Measurements from ENCODE around the gene ST3GAL4.
"Not testable (repeated sequence)": the region's sequence is repeated elsewhere in the genome, so short reads cannot be mapped to it uniquely, and the experiment has no call there.

Gene ST3GAL4

GRCh38 chr11:126355324-126355925 is at the start of gene ST3GAL4:
Gene ST3GAL4, plus strand, starts transcription at chr11:126355686. Its CDS starts 50,470 bp downstream, at chr11:126406156.
- DNase-seq = peak; percentile 87

GRCh38 chr11:126305699-126306098 is 49.8 kb upstream of the ST3GAL4 start:
- DNase-seq = no peak

GRCh38 chr11:126307706-126308105 is 47.8 kb upstream of the ST3GAL4 start:
- DNase-seq = no peak

GRCh38 chr11:126308271-126308671 is 47.2 kb upstream of the ST3GAL4 start:
- no peak for DNase-seq

DNA sequence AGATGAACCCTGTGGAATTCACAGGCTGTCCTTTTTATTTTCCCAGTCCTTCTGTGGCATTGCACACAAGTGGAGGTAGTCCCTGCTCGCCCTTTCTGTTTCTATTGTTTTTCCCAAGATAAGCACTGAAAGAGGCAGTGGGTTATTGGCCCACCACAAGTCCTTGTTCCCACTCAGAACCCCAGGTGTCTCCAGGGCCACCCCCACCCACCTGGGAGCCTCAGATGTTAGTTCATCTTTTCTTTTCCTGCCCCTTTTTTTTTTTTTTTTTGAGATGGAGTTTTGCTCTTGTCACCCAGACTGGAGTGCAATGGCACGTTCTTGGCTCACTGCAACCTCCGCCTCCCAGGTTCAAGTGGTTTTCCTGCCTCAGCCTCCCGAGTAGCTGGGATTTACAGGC is 46.7 kb upstream of the ST3GAL4 start:
- DNase-seq = not testable (repeated sequence)

- peak; percentile 70 for DNase-seq
Observed at GRCh38 chr11:126310200-126310991, 45.1 kb upstream of the ST3GAL4 start.

DNA sequence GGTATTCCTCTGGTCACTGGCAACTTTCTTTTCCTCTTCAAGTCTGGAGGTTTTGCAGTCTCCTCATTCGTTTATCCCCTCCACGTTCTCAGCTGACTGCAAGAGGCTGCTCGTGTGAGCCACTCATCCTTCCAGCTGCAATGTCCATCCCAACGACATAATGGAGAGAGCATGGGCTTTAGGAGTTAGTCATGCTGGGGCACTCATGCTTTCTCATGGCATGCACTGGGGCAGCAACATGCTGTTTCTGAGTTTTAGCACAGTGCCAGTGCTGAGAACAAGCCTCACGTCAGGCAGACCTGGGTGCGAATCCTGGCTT is 44.5 kb upstream of the ST3GAL4 start:
- DNase-seq = no peak

DNA sequence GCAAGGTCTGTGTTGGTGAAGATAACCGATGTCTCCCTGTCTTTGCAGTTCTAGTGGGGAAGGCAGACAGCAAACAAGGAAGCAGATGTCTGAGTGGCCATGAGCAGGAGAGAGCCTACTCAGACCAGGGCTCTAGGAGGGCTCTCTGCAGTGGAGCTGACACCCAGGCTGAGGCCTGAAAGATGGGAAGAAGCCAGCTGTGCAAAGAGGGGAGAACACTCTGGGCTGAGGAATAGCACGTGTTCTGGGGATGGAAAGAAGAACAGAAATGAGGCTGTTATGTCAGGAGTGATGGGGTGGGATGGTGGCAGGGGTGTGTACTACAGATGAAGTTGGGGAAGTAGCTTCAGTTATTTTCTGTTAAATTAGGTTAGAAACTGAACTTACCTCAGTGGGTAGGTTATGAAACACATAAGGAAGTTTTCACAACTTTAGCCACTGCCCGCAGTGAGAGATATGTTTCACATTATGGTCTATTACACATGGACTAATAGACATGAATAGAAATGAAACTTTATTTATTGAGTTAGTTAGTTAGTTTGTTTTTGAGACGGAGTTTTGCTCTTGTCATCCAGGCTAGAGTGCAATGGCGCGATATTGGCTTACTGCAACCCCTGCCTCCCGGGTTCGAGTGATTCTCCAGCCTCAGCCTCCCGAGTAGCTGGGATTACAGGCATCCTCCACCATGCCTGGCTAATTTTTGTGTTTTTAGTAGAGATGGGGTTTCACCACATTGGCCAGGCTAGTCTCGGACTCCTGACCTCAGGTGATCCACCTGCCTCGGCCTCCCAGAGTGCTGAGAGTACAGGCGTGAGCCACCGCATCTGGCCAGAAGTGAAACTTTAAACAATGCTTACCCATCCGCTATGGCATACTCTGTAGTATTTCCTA is 43.8 kb upstream of the ST3GAL4 start:
- DNase-seq = no peak

DNA sequence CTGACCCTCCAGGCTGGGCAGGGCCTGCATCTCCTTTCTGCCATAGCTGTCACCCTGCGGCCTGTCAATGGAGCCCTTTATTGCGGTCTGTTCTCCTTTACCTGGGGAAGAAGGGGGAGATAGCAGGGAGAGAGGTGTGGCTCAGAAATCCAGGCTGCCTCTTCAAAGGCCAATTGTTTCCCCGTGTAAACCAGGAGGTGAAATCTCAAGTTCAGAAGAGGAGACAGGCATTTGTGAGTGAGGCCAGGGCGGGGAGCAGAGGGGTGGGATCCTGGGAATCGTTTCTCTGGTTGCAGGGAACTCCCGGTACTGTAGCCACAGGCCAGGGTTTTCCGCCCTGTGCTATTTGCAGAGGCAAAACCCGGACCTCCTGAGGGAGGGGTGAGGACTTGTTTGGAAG is 42.5 kb upstream of the ST3GAL4 start:
- DNase-seq = no peak

DNA sequence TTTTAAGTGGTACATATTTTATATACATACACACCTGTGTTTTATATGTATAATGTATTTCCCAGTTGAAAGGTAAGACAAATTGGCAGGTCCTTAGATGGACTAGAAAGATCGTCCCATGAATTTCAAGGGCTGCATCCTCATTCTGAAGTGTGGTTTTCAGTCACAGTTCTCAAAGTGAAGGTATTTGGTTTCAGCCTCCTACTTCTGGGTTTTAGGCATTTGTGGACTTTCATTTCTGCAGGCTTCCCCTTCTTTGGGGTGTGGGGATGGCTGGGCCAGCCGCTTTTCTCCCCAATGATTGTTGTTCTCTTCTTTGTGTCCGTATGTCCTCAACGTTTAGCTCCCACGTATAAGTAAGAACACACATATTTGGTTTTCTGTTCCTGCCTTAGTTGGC is 41.7 kb upstream of the ST3GAL4 start:
- no peak for DNase-seq

- no peak for DNase-seq
Observed at GRCh38 chr11:126317432-126317755, 38.1 kb upstream of the ST3GAL4 start.

DNA sequence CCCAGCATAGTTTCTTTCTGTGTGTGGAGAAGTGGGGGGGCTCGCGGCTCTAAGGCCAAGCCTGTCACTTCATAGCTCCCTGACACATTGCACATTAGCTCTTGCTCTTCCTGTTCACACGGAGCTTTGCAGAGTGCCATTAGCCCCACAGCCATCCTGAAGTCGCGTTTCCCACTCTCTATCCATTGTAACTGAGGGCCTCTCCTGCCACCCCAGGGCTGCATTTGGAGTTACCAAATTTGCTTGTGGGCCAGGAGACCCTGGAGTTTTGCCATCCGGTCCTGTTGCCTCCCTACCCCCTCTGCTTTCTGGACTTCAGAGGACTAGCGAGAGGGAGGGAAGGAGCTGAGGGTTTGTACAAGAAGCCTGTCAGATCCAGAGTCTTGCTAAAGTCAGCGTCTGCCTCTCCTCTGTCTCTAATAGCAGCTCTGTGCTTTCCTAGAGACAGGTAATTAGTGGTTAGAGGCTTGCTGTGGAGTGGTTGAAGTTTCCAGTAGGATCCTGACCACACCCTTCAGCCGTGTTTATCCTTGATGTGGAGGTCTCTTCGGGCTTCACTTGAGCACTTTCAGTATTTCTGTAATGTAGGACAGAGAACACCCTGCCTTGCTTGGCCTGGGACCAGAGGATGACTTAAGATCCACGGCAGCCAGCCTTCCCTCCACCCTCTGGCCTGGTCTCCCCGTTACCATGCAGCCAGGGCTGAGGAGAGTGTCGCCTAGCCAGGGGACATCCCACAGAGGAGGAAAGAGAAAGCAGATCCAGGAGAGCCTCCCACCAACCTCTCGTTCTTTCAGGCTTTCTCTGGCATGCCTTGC is 37.5 kb upstream of the ST3GAL4 start:
- DNase-seq = peak; percentile 42

- DNase-seq = no peak
Observed at GRCh38 chr11:126318574-126319373, 36.7 kb upstream of the ST3GAL4 start.

- no peak for DNase-seq
Observed at GRCh38 chr11:126319374-126319740, 36.1 kb upstream of the ST3GAL4 start.

DNA sequence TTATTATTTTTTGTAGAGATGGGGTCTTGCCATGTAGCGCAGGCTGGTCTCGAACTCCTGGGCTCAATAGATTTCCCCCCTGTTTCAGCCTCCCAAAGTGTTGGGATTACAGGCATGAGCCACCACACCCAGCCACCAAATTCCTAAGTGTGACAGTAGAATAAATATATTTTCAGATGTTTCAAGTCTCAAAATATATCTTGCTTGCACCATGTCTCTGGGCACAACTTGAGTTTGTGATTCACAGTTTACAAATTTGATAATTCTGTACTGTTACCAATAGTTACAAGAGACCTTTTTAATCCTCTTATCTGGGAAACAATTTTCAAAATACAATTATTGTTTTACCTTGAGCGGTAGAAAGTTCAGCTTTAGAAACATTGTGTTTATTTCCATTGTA is 32.5 kb upstream of the ST3GAL4 start:
- DNase-seq = no peak

GRCh38 chr11:126327281-126328000 is 28.0 kb upstream of the ST3GAL4 start:
- DNase-seq = no peak

DNA sequence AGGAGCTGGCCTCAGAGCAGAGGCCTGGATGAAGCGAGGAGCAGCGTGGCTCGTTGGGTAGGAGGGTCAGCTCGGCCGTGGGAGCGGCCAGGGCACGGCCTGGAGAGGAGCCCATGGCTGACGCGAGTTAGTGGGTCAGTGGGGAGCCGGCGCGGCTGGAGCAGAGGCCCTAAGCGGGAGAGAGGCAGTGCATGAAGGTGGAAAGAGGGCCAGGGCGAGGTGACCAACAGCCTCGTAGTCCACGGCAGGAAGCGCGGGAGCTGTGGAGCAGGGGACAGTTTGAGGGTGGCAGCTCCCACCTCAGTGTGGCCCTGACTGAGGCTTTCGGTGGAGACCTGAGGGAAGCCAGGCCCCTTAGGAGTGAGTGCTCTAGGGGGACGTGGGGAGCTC is 27.5 kb upstream of the ST3GAL4 start:
- no peak for DNase-seq

GRCh38 chr11:126328444-126328843 is 27.0 kb upstream of the ST3GAL4 start:
- DNase-seq = no peak

GRCh38 chr11:126328938-126329643 is 26.4 kb upstream of the ST3GAL4 start:
- DNase-seq = no peak

DNA sequence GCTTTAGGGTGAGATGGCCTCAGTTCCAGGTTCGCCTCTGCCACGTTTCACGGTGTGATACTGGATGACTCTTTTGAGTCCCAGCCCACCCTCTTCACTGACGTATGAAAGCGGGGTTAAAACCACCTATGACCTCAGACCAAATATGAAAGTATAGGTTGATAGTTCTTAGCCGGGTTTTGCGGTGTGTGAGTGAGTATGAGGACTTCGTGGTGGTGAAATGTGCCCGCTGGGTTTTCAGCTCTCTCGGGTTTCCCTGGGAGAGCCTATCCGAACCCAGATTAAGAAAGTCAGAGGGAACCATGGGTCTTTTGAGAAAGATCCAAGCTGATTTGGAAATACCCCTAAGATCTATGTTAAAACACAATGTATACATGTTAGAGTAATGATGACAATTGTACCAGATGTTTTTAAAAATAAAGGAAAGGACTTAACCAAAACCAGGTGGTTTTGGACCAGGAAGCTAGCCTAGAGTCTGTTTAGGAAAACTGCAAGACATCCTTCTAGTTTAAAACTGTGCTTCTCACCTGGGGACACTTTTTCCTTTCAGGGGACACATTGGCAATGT is 25.8 kb upstream of the ST3GAL4 start:
- no peak for DNase-seq

DNA sequence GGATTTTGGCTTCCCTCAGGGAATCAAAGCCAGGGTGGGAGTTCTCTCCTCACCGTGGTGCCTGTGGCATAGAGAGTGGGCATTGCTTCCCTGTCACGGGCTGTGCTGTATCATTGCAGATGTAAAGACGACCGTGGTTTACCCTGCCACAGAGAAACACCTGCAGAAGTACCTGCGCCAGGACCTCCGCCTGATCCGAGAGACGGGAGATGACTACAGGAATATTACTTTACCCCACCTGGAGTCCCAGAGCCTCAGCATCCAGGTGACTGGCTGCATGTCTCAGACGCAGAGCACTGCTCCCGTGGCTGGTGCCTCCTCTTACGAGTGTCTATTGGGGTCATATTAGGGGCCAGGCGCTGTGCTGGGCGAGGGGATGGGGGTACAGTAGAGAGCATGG is 24.2 kb upstream of the ST3GAL4 start:
- no peak for DNase-seq

All from stimulated activated CD4-positive, alpha-beta T cell treated with anti-CD3 and anti-CD28 coated beads, Interleukin-15, amount 100 ng/mL, for 24 hours (primary cell).